Measurements from ENCODE around the gene PIK3R3. TPM values are rescaled to one million over a fixed set of nuclear protein-coding genes. Genes with fewer than 3 reads are reported as not detected.
"Not testable (repeated sequence)": the region's sequence is repeated elsewhere in the genome, so short reads cannot be mapped to it uniquely, and the experiment has no call there.

The PIK3R3 gene
- total RNA-seq, 2 experiments from 2014 or later, result 4.8 to 5.4 TPM

DNA sequence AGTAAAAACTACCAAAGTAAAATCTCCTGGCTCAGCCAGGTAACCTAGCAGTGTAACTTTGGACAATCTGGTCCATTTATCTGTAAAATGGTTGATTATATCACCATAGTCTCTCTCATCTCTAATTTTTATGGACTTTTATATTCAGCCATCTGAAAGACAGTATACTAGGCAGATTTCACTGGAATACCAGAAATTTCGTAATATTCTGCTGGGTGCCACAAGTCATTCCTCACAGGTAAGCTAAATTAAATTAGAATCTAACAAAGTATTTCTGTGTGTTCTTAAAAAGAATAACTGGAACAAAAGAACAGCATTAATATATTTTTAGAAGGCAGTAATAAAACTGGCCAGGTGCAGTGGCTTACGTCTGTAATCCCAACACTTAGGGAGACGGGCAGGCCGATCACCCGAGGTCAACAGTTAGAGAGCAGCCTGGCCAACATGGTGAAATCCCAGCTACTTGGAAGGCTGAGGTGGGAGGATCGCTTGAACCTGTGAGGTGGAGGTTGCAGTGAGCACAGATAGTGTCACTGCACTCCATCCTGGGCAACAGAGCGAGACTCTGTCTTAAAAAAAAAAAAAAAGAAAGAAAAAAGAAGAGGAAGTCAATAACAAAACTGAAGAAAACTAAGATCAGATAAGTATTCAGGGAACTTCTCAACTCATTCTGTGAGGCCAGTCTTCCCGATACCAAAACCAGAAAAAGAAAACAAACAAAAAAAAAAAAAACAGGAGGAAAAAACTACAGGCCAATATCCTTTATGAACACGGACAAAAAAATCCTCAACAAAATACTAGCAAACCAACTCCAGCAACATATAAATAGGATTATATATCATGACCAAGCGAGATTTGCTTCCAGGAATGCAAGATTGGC is 35.9 kb downstream of the PIK3R3 start:
- no peak for ATAC-seq
- CTCF ChIA-PET, result no interaction called here

DNA sequence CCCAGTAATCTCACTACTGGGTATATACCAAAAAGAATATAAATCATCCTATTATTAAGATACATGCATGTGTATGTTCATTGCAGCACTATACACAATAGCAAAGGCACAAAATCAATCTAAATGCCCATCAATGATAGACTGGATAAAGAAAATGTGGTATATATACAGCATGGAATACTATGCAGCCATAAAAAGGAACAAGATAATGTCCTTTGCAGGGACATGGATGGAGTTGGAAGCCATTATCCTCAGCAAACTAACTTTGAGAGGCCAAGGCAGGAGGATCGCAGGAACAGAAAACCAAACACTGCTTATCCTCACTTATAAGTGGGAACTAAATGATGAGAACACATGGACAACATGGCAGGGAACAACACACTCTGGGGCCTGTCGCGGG is 37.3 kb downstream of the PIK3R3 start:
- H3K9me3 Mint-ChIP-seq (ENCODE audit: insufficient read depth); H3K36me3 Mint-ChIP-seq (ENCODE audit: low read depth); H3K4me3 Mint-ChIP-seq; H3K27ac Mint-ChIP-seq; H3K4me1 Mint-ChIP-seq (ENCODE audit: low read depth); CTCF ChIA-PET; ATAC-seq; DNase-seq; POLR2A ChIA-PET: not testable (repeated sequence)
- H3K27me3 Mint-ChIP-seq (ENCODE audit: low read depth), result peaks cover 15% of the 10 kb centered on the region

More for the DNA sequence above, 35.9 kb downstream of the PIK3R3 start:
- POLR2A ChIA-PET, result no interaction called here
- Mint-ChIP-seq H3K4me1 (ENCODE audit: low read depth) (no peaks in the 10 kb centered on the region), H3K9me3 (ENCODE audit: insufficient read depth) (peaks cover 5% of the 10 kb centered on the region), H3K4me3 (no peak overlapping the region), H3K27ac (no peak overlapping the region), H3K36me3 (ENCODE audit: low read depth) (no peaks in the 10 kb centered on the region), H3K27me3 (ENCODE audit: low read depth) (peaks cover 15% of the 10 kb centered on the region)
- no peak for DNase-seq

DNA sequence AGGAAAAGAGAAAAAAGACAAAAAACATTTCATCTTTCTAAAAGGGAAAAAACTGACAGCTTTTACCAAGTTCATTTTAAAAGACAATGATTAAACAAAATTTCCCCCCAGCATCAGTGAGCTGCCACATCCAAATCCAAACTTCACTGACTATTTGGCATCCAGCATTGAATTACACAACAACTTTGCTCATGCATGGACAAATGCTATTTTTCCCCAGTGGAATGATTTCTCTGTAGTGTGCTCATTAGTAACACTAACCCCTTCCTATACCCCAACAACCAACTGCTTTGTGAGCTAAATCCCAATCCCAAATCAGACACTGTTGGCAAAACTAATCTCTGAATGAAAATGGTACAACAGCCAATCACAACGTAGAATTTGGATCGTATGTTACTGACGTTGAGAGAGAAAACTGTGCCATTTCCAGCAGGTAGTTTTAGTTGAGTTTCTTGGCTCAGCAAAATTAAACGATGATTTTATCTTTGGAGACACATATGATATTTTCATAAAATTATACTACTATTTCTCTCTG is 37.9 kb downstream of the PIK3R3 start:
- H3K9me3 Mint-ChIP-seq (ENCODE audit: insufficient read depth), result peaks cover 4% of the 10 kb centered on the region
- ATAC-seq, result no peak
- H3K4me1 Mint-ChIP-seq (ENCODE audit: low read depth), result no peaks in the 10 kb centered on the region
- H3K27ac Mint-ChIP-seq, result no peak overlapping the region
- ChIA-PET POLR2A (no interaction called here), CTCF (interaction anchor here (1.2 kb wide), 1 partner anchor 129 kb away, joined by 3 read pairs; no protein-coding TSS in a partner anchor)
- no peak overlapping the region for H3K4me3 Mint-ChIP-seq
- no peak for DNase-seq
- peaks cover 12% of the 10 kb centered on the region for H3K27me3 Mint-ChIP-seq (ENCODE audit: low read depth)
- no peaks in the 10 kb centered on the region for H3K36me3 Mint-ChIP-seq (ENCODE audit: low read depth)

DNA sequence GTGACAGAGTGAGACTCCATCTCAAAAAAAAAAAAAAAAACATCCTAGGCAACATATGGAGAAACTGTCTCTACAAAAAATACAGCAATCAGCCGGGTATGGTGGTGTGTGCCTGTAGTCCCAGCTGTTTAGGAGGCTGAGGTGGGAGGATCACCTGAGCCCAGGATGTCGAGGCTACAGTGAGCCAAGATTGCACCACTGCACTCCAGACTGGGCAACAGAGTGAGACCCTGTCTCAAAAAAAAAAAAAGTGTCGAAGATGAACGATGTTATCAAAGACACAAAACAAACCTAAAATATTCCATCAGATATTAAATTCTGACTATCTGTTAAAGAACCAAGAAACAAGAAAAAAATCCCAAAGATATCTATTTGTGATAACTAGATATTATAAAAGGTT is 38.6 kb downstream of the PIK3R3 start:
- H3K27ac Mint-ChIP-seq; H3K4me1 Mint-ChIP-seq (ENCODE audit: low read depth); H3K4me3 Mint-ChIP-seq; H3K9me3 Mint-ChIP-seq (ENCODE audit: insufficient read depth); H3K36me3 Mint-ChIP-seq (ENCODE audit: low read depth); ATAC-seq; H3K27me3 Mint-ChIP-seq (ENCODE audit: low read depth); DNase-seq; POLR2A ChIA-PET: not testable (repeated sequence)
- CTCF ChIA-PET, result interaction anchor here (1.2 kb wide), 1 partner anchor 130 kb away, joined by 3 read pairs; no protein-coding TSS in a partner anchor

DNA sequence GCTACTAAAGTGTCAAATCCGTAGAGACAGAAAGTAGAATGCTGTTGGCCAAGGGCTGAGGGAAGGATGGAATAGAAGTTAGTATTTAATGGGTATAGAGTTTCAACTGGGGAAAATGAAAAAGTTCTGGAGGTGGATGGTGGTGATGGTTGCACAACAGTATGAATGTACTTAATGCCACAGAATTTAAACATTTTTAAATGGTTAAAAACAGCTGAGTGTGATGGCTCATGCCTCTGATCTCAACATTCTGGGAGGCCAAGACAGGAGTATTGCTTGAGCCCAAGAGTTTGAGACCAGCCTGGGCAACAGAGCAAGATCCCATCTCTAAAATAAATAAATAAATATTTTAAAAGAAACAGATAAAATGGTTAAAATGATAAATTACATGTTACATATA is 44.5 kb downstream of the PIK3R3 start:
- ATAC-seq, result no peak
- no peaks in the 10 kb centered on the region for H3K9me3 Mint-ChIP-seq (ENCODE audit: insufficient read depth)
- no peak overlapping the region for H3K4me3 Mint-ChIP-seq
- no peaks in the 10 kb centered on the region for H3K36me3 Mint-ChIP-seq (ENCODE audit: low read depth)
- peaks cover 2% of the 10 kb centered on the region for H3K27me3 Mint-ChIP-seq (ENCODE audit: low read depth)
- no peak overlapping the region for H3K27ac Mint-ChIP-seq
- DNase-seq, result no peak
- no peaks in the 10 kb centered on the region for H3K4me1 Mint-ChIP-seq (ENCODE audit: low read depth)
- ChIA-PET CTCF (no interaction called here), POLR2A (no interaction called here)

DNA sequence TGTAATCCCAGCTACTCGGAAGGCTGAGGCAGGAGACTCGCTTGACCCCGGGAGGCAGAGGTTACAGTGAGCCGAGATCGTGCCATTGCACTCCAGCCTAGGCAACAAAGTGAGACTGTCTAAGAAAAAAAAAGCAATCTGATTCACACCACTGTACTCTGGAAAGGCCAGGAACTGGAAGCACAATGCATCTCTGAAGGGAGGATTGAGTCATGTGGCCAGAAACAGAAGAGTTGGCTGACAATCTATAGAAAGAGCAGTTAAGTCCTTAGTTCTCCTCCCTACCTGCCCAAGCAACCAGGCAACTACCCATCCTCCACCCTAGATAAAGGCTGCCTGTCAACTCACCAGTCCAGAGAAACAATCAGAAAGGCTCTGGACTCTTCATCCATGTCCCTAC is 45.9 kb downstream of the PIK3R3 start:
- CTCF ChIA-PET, result no interaction called here
- Mint-ChIP-seq H3K9me3 (ENCODE audit: insufficient read depth) (no peaks in the 10 kb centered on the region), H3K4me3 (no peak overlapping the region), H3K27me3 (ENCODE audit: low read depth) (peaks cover 6% of the 10 kb centered on the region), H3K36me3 (ENCODE audit: low read depth) (no peaks in the 10 kb centered on the region), H3K4me1 (ENCODE audit: low read depth) (no peaks in the 10 kb centered on the region), H3K27ac (no peak overlapping the region)
- no peak for DNase-seq
- POLR2A ChIA-PET, result no interaction called here
- no peak for ATAC-seq

DNA sequence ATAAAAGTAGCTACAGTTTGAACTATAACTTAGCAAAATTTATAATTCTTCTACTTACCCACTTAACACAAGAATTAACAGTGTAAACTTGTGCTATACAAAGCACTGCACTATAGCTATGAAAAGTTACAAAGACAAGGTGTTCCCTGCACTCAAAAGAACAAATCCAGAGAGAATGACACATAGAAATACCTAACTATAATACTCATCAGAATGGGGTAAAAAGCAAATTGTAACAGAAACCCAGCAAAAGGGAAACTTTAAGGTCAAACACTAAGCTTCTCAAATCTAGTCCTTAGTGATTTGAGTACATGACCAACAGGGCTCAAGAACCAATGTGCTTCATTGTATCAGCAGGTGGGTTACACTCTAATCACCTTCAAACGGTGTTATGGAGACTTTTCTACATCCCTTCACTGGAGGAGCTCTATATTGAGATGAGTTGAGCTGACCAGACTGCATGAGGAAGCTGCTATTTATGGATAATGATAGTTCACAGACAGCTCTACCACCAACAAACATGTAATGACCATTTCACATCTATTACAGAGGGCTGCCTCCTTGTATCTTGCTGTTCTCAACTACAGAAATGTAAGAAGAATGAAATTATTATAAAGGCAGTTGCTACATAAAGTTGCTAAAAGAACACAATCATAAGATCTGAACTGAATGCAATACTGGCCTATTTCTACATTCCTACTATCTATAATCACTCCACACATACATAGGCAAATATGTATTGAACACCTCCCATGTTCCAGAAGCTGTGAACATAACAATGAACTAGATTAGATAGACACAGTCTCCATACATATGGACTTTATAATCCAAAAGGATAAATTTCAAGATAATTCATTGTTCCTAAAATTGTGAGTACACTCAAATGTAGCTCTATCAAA is 47.6 kb downstream of the PIK3R3 start:
- ATAC-seq (no peak), DNase-seq (no peak)
- H3K9me3 Mint-ChIP-seq (ENCODE audit: insufficient read depth), result no peaks in the 10 kb centered on the region
- ChIA-PET POLR2A (interaction anchor here (0.6 kb wide), 1 partner anchor 47 kb away, joined by 4 read pairs; no protein-coding TSS in a partner anchor), CTCF (interaction anchor here (0.8 to 1.1 kb wide), 2 partner anchors 12 to 20 kb away, joined by 3 read pairs; no protein-coding TSS in a partner anchor)
- no peaks in the 10 kb centered on the region for H3K36me3 Mint-ChIP-seq (ENCODE audit: low read depth)
- H3K27ac Mint-ChIP-seq, result no peak overlapping the region
- peaks cover 6% of the 10 kb centered on the region for H3K27me3 Mint-ChIP-seq (ENCODE audit: low read depth)
- H3K4me1 Mint-ChIP-seq (ENCODE audit: low read depth), result no peaks in the 10 kb centered on the region
- H3K4me3 Mint-ChIP-seq, result no peak overlapping the region

DNA sequence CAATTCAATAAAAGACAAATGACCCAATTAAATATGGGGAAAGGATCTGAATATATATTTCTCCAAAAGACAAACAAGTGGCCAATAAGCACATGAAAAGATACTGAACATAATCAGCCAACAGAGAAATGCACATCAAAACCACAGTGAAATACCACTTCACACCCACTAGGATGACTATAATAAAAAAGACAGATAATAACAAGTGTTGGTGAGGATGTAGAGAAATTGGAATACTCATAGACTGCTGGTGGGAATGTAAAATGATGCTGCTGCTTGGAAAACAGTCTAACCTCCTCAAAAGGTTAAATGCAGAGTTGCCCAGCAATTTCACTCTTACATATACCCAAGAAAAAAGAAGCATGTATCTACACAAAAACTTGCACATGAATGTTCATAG is 48.9 kb downstream of the PIK3R3 start:
- ChIA-PET CTCF (no interaction called here), POLR2A (no interaction called here)
- ATAC-seq, result no peak
- H3K27ac Mint-ChIP-seq, result no peak overlapping the region
- H3K27me3 Mint-ChIP-seq (ENCODE audit: low read depth), result peaks cover 6% of the 10 kb centered on the region
- no peaks in the 10 kb centered on the region for H3K4me1 Mint-ChIP-seq (ENCODE audit: low read depth)
- no peak overlapping the region for H3K4me3 Mint-ChIP-seq
- H3K9me3 Mint-ChIP-seq (ENCODE audit: insufficient read depth), result no peaks in the 10 kb centered on the region
- no peaks in the 10 kb centered on the region for H3K36me3 Mint-ChIP-seq (ENCODE audit: low read depth)
- DNase-seq, result no peak

DNA sequence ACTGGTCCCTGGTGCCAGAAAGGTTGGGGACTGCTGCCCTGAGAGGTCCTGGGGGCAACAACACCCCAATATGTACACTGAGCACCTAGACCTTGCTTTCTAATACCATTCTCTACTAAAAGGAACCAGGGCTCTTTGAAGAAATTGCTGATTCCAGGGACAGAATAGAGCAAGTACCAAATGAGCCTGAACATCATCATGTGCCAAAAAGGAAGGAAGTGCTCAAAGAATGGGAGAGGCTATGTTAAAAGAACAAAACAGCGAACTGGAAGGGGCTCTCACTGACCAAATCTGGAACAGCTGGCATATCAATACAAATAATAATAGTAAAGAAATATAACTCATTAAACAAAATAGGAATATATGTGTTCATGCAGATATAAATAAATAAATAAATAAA is 50.8 kb downstream of the PIK3R3 start:
- ATAC-seq, result no peak
- DNase-seq, result no peak
- ChIA-PET POLR2A (no interaction called here), CTCF (no interaction called here)
- Mint-ChIP-seq H3K4me3 (no peak overlapping the region), H3K9me3 (ENCODE audit: insufficient read depth) (no peaks in the 10 kb centered on the region), H3K4me1 (ENCODE audit: low read depth) (no peaks in the 10 kb centered on the region), H3K36me3 (ENCODE audit: low read depth) (no peaks in the 10 kb centered on the region), H3K27me3 (ENCODE audit: low read depth) (peaks cover 6% of the 10 kb centered on the region), H3K27ac (no peak overlapping the region)

DNA sequence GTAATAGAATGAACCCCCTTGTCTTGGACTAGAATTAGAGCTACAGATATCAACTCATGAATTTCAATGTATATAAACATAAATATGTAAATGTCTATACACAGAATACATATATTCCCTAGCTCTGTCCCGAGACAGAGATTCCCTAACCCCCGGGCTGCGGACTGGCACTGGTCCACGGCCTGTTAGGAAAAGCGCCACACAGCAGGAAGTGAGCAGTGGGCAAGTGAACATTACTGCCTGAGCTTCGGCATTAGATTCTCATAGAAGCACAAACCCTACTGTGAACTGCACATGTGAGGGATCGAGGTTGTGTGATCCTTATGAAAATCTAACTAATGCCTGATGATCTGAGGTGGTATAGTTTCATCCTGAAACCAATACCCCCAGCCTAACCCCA is 51.2 kb downstream of the PIK3R3 start:
- no peaks in the 10 kb centered on the region for H3K4me1 Mint-ChIP-seq (ENCODE audit: low read depth)
- DNase-seq (no peak), ATAC-seq (no peak)
- no peak overlapping the region for H3K4me3 Mint-ChIP-seq
- ChIA-PET CTCF (interaction anchor here (1.2 kb wide), 1 partner anchor 142 kb away, joined by 5 read pairs; no protein-coding TSS in a partner anchor), POLR2A (no interaction called here)
- H3K9me3 Mint-ChIP-seq (ENCODE audit: insufficient read depth), result no peaks in the 10 kb centered on the region
- H3K36me3 Mint-ChIP-seq (ENCODE audit: low read depth), result no peaks in the 10 kb centered on the region
- peaks cover 6% of the 10 kb centered on the region for H3K27me3 Mint-ChIP-seq (ENCODE audit: low read depth)
- no peak overlapping the region for H3K27ac Mint-ChIP-seq

DNA sequence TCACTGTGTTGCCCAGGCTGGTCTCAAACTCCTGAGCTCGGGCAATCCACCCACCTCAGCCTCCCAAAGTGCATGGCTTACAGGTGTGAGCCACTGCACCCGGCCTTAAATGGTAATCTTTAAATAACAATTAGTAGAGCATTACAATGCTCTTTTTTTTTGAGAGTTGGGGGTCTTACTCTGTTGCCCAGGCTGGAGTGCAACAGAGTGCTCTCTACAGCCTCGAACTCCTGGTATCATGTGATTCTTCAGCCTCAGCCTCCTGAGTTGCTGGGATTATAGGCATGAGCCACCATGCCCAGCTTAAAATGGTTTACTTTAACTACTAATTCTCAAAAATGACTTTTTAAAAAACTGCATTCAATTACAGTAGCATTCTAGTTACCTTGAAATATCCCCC is 52.2 kb downstream of the PIK3R3 start:
- H3K4me3 Mint-ChIP-seq, result no peak overlapping the region
- H3K27me3 Mint-ChIP-seq (ENCODE audit: low read depth), result peaks cover 6% of the 10 kb centered on the region
- CTCF ChIA-PET, result interaction anchor here (1.2 kb wide), 1 partner anchor 143 kb away, joined by 5 read pairs; no protein-coding TSS in a partner anchor
- DNase-seq (no peak), ATAC-seq (no peak)
- H3K9me3 Mint-ChIP-seq (ENCODE audit: insufficient read depth), result no peaks in the 10 kb centered on the region
- no peaks in the 10 kb centered on the region for H3K4me1 Mint-ChIP-seq (ENCODE audit: low read depth)
- no peaks in the 10 kb centered on the region for H3K36me3 Mint-ChIP-seq (ENCODE audit: low read depth)
- POLR2A ChIA-PET, result no interaction called here
- H3K27ac Mint-ChIP-seq, result no peak overlapping the region

DNA sequence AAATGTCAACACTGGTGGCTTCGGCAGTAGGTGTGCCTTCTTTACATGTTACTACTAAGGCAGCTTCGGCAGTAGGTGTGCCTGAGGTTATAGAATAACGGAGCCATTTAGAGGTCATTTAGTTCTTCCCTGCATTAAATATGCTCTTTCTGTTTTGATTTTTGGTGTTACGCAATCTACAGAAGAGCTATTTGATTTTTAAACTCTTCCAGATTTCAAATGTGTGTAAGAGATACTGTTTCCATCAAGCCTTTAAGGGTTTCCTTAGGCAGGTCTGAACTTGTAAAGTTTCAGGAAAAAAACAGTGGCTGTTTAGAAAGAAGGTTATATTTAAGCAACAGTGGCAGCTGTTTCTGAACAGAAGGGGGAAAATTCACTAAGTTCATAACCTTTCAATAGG is 54.8 kb downstream of the PIK3R3 start:
- Mint-ChIP-seq H3K4me3 (no peak overlapping the region), H3K27ac (no peak overlapping the region), H3K36me3 (ENCODE audit: low read depth) (no peaks in the 10 kb centered on the region), H3K4me1 (ENCODE audit: low read depth) (no peaks in the 10 kb centered on the region), H3K9me3 (ENCODE audit: insufficient read depth) (no peaks in the 10 kb centered on the region), H3K27me3 (ENCODE audit: low read depth) (peaks cover 4% of the 10 kb centered on the region)
- ATAC-seq (no peak), DNase-seq (no peak)
- ChIA-PET CTCF (no interaction called here), POLR2A (no interaction called here)

Measured in activated CD8-positive, alpha-beta T cell treated with anti-CD3 and anti-CD28 coated beads, Interleukin-2, amount 10 ng/mL, durations not matched to agents 7 days and 5 days (primary cell).